GM23338 (cell line): ENCODE measurements around the gene DENND4B. TPM values are rescaled to one million over a fixed set of nuclear protein-coding genes. Genes with fewer than 3 reads are reported as not detected.

Source experiments
- ATAC-seq: fragments of 200-7000 bp; cut with Tn5 transposase; 3 replicates; pipeline ENCODE4 v1.9.1; 2020
- DNase-seq: peaks from one replicate; pipeline ENCODE4 v3.0.0-alpha.2; 2015; ENCODE audit warnings: low spot score
- H2AFZ ChIP-seq: fragments of 200-600 bp; sonication (generic); 2 replicates; pipeline ENCODE4 v1.8.0; 2016; ENCODE audit warnings: antibody characterized with exemption, mild to moderate bottlenecking, moderate library complexity
- H3F3A ChIP-seq: fragments of 200-600 bp; sonication (generic); replicated peaks from 2 replicates; pipeline ENCODE4 v1.8.0; 2017; ENCODE audit warnings: antibody characterized with exemption, mixed run types, low read depth
- H3K27ac ChIP-seq: fragments of 200-600 bp; sonication (generic); 2 replicates; pipeline ENCODE4 v1.6.1; 2016; ENCODE audit warnings: low read depth
- H3K27me3 ChIP-seq: fragments of 200-600 bp; sonication (generic); 2 replicates; pipeline ENCODE4 v1.8.0; 2016; ENCODE audit warnings: mild to moderate bottlenecking, mixed run types, moderate library complexity; ENCODE audit not compliant: insufficient read depth
- H3K36me3 ChIP-seq: fragments of 200-600 bp; sonication (generic); 2 replicates; pipeline ENCODE4 v1.8.0; 2016; ENCODE audit warnings: mild to moderate bottlenecking; ENCODE audit not compliant: insufficient read depth
- H3K4me1 ChIP-seq: fragments of 200-600 bp; sonication (generic); 2 replicates; pipeline ENCODE4 v1.8.0; 2016; ENCODE audit warnings: mild to moderate bottlenecking, moderate library complexity; ENCODE audit not compliant: insufficient read depth
- H3K4me2 ChIP-seq: fragments of 200-600 bp; sonication (generic); 2 replicates; pipeline ENCODE4 v1.7.1; 2017; ENCODE audit warnings: mixed run types
- H3K4me3 ChIP-seq: fragments of 200-600 bp; sonication (generic); 2 replicates; pipeline ENCODE4 v1.6.1; 2016; ENCODE audit warnings: mixed run types
- H3K79me2 ChIP-seq: fragments of 200-600 bp; sonication (generic); replicated peaks from 2 replicates; pipeline ENCODE4 v1.8.0; 2017; ENCODE audit warnings: mild to moderate bottlenecking; ENCODE audit not compliant: insufficient read depth
- H3K9me2 ChIP-seq: fragments of 200-600 bp; sonication (generic); 2 replicates; pipeline ENCODE4 v1.8.0; 2017; ENCODE audit not compliant: insufficient read depth
- H4K20me1 ChIP-seq: fragments of 200-600 bp; sonication (generic); replicated peaks from 2 replicates; pipeline ENCODE4 v1.8.0; 2017; ENCODE audit warnings: mild to moderate bottlenecking; ENCODE audit not compliant: insufficient read depth
- H3K27ac Mint-ChIP-seq: 2 replicates; pipeline ENCODE4 v1.8.0; 2020; ENCODE audit warnings: inconsistent platforms, mild to moderate bottlenecking, moderate library complexity, mixed read lengths
- H3K27me3 Mint-ChIP-seq: 3 replicates; pipeline ENCODE4 v1.8.0; 2022; ENCODE audit warnings: low read depth, mild to moderate bottlenecking, moderate library complexity, mixed read lengths, inconsistent platforms; ENCODE audit not compliant: insufficient read depth, poor library complexity
- H3K36me3 Mint-ChIP-seq: 3 replicates; pipeline ENCODE4 v1.8.0; 2021; ENCODE audit warnings: low read depth, mild to moderate bottlenecking, inconsistent platforms, moderate library complexity, mixed read lengths
- H3K4me1 Mint-ChIP-seq: 3 replicates; pipeline ENCODE4 v1.8.0; 2020; ENCODE audit warnings: mild to moderate bottlenecking, inconsistent platforms, mixed read lengths
- H3K4me3 Mint-ChIP-seq: 3 replicates; pipeline ENCODE4 v1.8.0; 2021; ENCODE audit warnings: moderate library complexity, mild to moderate bottlenecking, inconsistent platforms, mixed read lengths
- H3K9me3 Mint-ChIP-seq: 3 replicates; pipeline ENCODE4 v1.8.0; 2020; ENCODE audit warnings: moderate library complexity, mild to moderate bottlenecking, inconsistent platforms, mixed read lengths
- CREB1 ChIP-seq: fragments of 250-450 bp; sonication (Bioruptor Pico); IDR thresholded peaks from 2 replicates; pipeline ENCODE4 v1.5.0; 2020; ENCODE audit warnings: low read depth, mild to moderate bottlenecking, moderate library complexity
- CTCF ChIP-seq, 2 experiments: fragments of 200-600 bp in 1 of 2; sonication (generic) in 1 of 2; conservative IDR thresholded peaks; 2 replicates each; pipeline versions ENCODE4 v1.5.1 to v1.6.1; 2016 to 2017; ENCODE audit warnings: antibody characterized with exemption in 2 of 2, low read depth in 2 of 2, mild to moderate bottlenecking in 2 of 2, moderate library complexity in 1 of 2
- ETS1 ChIP-seq: IDR thresholded peaks from 2 replicates; pipeline ENCODE4 v1.6.1; 2016; ENCODE audit warnings: antibody characterized with exemption
- EZH2 ChIP-seq: fragments of 200-600 bp; sonication (generic); IDR thresholded peaks from one replicate; pipeline ENCODE4 v1.8.0; 2017; ENCODE audit warnings: antibody characterized with exemption, mild to moderate bottlenecking, low read depth; ENCODE audit not compliant: unreplicated experiment
- EZH2phosphoT487 ChIP-seq: fragments of 200-600 bp; sonication (generic); IDR thresholded peaks from one replicate; pipeline ENCODE4 v1.8.1; 2018; ENCODE audit warnings: antibody characterized with exemption; ENCODE audit not compliant: unreplicated experiment
- JUNB ChIP-seq: IDR thresholded peaks from one replicate; pipeline ENCODE4 v1.6.1; 2016; ENCODE audit warnings: antibody characterized with exemption; ENCODE audit not compliant: unreplicated experiment
- NANOG ChIP-seq: IDR thresholded peaks from 2 replicates; pipeline ENCODE4 v1.6.1; 2016; ENCODE audit warnings: antibody characterized with exemption, borderline replicate concordance
- POLR2AphosphoS5 ChIP-seq: IDR thresholded peaks from 2 replicates; pipeline ENCODE4 v1.6.1; 2016; ENCODE audit warnings: antibody characterized with exemption, low read depth
- REST ChIP-seq: IDR thresholded peaks from one replicate; pipeline ENCODE4 v1.6.1; 2018; ENCODE audit warnings: antibody characterized with exemption; ENCODE audit not compliant: unreplicated experiment
- STAT1 ChIP-seq: IDR thresholded peaks from one replicate; pipeline ENCODE4 v1.6.1; 2016; ENCODE audit warnings: antibody characterized with exemption; ENCODE audit not compliant: unreplicated experiment
- ZNF114 ChIP-seq: fragments of 250-450 bp; sonication (Bioruptor Pico); IDR thresholded peaks from 2 replicates; pipeline ENCODE4 v1.5.0; 2020; ENCODE audit warnings: mild to moderate bottlenecking, moderate library complexity
- ZNF331 ChIP-seq: fragments of 250-450 bp; sonication (Bioruptor Pico); IDR thresholded peaks from 2 replicates; pipeline ENCODE4 v1.5.0; 2020; ENCODE audit warnings: low read depth, mild to moderate bottlenecking, moderate library complexity
- polyA plus RNA-seq: library from polyadenylated mRNA; unstranded; fragments of >200 nt; fragmentation: Nextera tagmentation; extraction: Ambion mirVana; gene quantifications from 2 replicates; pipeline ENCODE4 v1.2.1, GENCODE V29; 2016
- total RNA-seq: library from RNA; depleted of rRNA; stranded (reverse); fragments of >200 nt; shearing (Covaris generic); gene quantifications from 2 replicates; pipeline ENCODE4 v1.2.3, GENCODE V29; 2014

DENND4B gene
- total and polyA plus RNA-seq, 2 experiments from 2014 or later = 29.4 to 57.0 TPM

GRCh38 chr1:153903841-153904455 is 42.6 kb downstream of the DENND4B start (continued):
- no peak for TF ChIP-seq ZNF331 (CRISPR knock-in tag)
- TF ChIP-seq EZH2phosphoT487 = no peak
- no peak for TF ChIP-seq ZNF114
- TF ChIP-seq POLR2AphosphoS5 = no peak
- TF ChIP-seq EZH2 = no peak
- no peak for TF ChIP-seq STAT1
- no peak for TF ChIP-seq JUNB
- no peak for TF ChIP-seq CTCF (conservative IDR thresholded peaks at IDR 0.05; ENCODE audit: low read depth in 2 of 2)
- TF ChIP-seq CREB1 = no peak
- TF ChIP-seq REST = no peak
- TF ChIP-seq ETS1 = no peak

DNA sequence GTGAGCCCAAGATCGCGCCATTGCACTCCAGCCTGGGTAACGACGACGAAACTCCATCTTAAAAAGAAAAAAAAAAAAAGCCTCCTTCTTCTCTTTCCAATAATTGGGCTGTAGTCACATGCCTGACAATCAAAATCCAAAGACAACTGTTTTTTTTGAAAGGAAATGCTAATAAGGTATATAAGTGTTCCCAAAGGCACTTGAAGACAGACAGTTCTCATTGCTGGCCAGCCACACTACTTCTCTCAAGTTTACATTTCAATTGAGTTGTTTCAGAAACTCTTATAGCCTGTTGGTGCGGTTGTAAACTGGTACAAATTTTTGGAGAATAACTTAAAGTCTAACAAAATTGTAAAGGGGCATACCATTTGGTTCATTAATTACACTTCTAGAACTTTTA is 47.0 kb downstream of the DENND4B start:
- Mint-ChIP-seq H3K4me1 (peaks cover 3% of the 10 kb centered on the region; the same call in 2 of the 3 replicates), H3K27me3 (peaks cover 4% of the 10 kb centered on the region), H3K36me3 (peaks cover 24% of the 10 kb centered on the region), H3K4me3 (no peak overlapping the region), H3K27ac (peak overlapping the region; percentile 76; the same call in 1 of the 2 replicates), H3K9me3 (no peaks in the 10 kb centered on the region)
- DNase-seq (no peak), ATAC-seq (no peak)
- Histone ChIP-seq H3K9me2 (no peaks in the 10 kb centered on the region), H3K4me2 (no peak overlapping the region), H3F3A (peaks cover 3% of the 10 kb centered on the region; the same call in 1 of the 2 replicates), H2AFZ (no peak overlapping the region), H3K4me1 (no peaks in the 10 kb centered on the region), H3K4me3 (no peak overlapping the region), H3K36me3 (no peaks in the 10 kb centered on the region; the same call in 1 of the 2 replicates), H3K79me2 (peaks cover 99% of the 10 kb centered on the region), H3K27me3 (no peaks in the 10 kb centered on the region), H4K20me1 (peaks cover 42% of the 10 kb centered on the region), H3K27ac (peak overlapping the region; percentile 71)
- TF ChIP-seq NANOG = no peak
- TF ChIP-seq REST = no peak
- no peak for TF ChIP-seq ZNF331 (CRISPR knock-in tag)
- TF ChIP-seq JUNB = no peak
- no peak for TF ChIP-seq EZH2phosphoT487
- no peak for TF ChIP-seq ETS1
- TF ChIP-seq EZH2 = no peak
- TF ChIP-seq POLR2AphosphoS5 = no peak
- TF ChIP-seq CTCF (conservative IDR thresholded peaks at IDR 0.05; ENCODE audit: low read depth in 2 of 2) = no peak
- TF ChIP-seq STAT1 = no peak
